NCI-H446 treated with DMSO at 0.1 percent for 48 hours (cell line): ENCODE measurements around the gene ADGRD2.
"Not testable (repeated sequence)": the region's sequence is repeated elsewhere in the genome, so short reads cannot be mapped to it uniquely, and the experiment has no call there.

Experiments used
- DNase-seq: peaks from one replicate; lab custom pipeline; 2025; lab: John Stamatoyannopoulos, UW

The ADGRD2 gene, protein sequence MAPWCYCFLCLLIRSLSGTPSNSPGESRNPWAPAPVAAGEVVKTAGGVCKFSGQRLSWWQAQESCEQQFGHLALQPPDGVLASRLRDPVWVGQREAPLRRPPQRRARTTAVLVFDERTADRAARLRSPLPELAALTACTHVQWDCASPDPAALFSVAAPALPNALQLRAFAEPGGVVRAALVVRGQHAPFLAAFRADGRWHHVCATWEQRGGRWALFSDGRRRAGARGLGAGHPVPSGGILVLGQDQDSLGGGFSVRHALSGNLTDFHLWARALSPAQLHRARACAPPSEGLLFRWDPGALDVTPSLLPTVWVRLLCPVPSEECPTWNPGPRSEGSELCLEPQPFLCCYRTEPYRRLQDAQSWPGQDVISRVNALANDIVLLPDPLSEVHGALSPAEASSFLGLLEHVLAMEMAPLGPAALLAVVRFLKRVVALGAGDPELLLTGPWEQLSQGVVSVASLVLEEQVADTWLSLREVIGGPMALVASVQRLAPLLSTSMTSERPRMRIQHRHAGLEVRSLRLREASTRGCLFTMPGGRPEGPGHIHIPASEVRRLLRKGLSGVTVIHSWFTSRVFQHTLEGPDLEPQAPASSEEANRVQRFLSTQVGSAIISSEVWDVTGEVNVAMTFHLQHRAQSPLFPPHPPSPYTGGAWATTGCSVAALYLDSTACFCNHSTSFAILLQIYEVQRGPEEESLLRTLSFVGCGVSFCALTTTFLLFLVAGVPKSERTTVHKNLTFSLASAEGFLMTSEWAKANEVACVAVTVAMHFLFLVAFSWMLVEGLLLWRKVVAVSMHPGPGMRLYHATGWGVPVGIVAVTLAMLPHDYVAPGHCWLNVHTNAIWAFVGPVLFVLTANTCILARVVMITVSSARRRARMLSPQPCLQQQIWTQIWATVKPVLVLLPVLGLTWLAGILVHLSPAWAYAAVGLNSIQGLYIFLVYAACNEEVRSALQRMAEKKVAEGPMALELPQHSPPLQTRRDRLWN

GRCh38 chr9:124450241-124450924 lies at the start of gene ADGRD2:
ADGRD2 (plus strand) TSS chr9:124450451; CDS start chr9:124451667, 1,216 bp downstream.
- no peak for DNase-seq

- DNase-seq, result no peak
Observed at GRCh38 chr9:124403246-124403645, 47.0 kb upstream of the ADGRD2 start.

- no peak for DNase-seq
Observed at GRCh38 chr9:124409410-124409809, 40.8 kb upstream of the ADGRD2 start.

GRCh38 chr9:124410321-124410913 lies 39.8 kb upstream of the ADGRD2 start:
- no peak for DNase-seq

- DNase-seq, result no peak
Observed at GRCh38 chr9:124411514-124412227, 38.6 kb upstream of the ADGRD2 start.

DNA sequence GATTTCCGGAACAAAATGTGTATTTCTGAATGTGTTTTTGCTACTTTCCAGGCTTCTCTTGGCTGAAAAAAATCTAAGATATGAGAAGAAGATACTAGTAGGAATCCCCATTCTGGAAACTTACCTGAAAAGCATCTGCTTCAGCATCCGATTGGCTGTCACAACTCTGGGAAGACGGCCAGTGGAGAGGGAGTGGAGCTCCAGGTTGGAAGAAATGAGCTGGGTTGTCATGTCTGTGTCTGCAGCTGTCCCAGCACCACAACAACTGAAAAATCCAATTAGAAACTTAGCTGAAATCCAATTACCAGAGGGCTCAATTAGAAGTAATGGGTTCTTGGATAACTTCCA lies 38.0 kb upstream of the ADGRD2 start:
- DNase-seq, result no peak

GRCh38 chr9:124414612-124415011 lies 35.6 kb upstream of the ADGRD2 start:
- no peak for DNase-seq

DNA sequence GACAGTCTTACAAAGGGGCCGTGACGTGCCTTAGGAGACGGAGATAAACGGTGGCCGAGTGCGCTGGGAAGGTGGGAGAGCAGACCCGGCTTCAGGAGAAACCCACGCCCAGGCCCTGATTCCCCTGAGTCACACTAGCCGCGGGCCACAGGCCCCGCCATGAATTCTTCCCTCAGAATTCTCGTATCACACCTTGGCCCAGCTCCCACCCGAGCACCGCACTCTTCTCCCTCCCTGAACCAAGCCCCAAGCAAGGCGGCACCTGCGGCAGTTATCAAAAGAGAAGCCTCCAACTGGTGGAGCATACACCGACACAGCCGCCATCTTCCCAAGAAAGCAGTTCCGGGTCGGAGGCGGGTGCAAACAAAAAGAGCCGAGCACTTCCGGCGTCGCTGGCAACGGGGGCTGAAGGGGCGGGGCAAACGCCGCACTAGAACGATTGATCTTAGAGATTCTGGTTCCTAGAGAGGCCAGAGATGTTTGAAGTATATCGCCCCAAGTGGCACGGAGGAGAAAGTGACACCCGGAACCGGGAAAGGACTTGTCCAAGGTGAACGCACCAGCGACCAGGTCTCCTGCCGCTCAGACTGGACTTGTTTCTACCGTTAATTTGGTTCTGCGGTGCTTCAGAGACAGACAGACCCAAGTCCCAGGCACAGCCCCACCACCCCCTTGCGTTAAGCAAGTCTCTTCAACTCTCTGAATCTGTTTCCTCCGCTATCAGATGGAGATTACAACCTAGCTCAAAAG lies 35.0 kb upstream of the ADGRD2 start, which contains the start of gene PSMB7:
PSMB7 (minus strand) TSS at position 341 of the 750 bp plus-strand sequence; CDS start at position 324, 17 bp downstream.
- DNase-seq, result peak; percentile 85

DNA sequence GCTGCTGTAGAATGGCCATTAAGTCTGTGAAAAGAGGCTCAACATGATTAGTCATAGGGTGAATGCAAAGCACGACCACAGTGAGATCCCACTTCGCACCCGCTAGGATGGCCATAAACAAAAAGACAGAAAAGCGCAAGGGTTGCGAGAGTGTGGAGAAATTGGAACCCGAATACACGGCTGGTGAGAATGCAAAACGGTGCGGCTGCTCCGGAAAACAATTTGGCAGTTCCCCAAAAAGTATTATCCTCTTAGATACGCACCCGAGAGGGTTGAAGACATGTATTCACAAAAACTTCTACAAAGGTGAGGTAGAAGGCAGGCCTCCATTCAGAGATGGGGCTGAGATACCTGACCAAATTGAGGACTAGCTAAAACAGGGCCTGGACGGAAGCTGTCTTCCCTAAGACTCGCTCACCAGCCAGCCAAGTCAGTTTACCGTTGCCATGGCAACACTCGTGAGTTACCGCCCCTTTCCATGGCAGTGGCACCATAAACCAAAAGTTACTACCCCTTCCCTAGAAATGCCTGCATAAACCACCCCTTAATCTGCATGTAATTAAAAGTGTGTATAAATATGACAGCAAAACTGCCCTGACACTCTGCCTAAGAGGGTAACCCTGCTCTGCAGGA lies 34.3 kb upstream of the ADGRD2 start:
- no peak for DNase-seq

DNA sequence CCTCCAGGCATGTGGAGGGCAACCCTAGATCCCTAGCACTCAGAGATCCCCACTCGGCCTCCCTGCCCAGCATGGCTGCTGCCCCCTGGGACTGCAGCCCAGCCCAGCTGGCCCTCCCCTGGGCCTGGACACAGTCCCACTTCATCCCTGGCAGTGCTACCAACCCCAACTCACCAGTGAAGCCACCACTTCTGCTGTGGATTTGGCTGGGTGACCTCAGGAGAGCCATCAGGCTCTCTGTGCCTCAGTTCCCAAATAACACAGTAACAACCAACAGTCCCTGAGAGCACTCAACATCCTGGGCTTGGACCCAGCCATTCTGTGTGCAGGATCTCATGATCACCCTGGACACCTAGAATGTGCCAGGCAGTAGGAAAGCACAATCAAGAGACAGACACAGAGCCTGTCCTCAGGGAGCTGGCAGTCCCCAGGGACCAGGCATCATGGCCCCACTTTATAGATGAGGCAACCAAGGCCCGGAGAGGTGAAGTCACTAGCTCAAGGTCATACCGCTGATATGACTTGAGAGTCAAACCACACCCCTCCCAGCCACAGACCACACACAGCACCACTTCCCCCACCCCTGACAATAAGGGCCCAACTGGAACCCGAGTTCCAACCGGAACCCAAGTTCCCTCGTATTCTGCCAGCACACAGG lies 30.3 kb upstream of the ADGRD2 start:
- DNase-seq, result no peak

- peak; percentile 39 for DNase-seq
Observed at GRCh38 chr9:124420991-124421543, 29.2 kb upstream of the ADGRD2 start.

DNA sequence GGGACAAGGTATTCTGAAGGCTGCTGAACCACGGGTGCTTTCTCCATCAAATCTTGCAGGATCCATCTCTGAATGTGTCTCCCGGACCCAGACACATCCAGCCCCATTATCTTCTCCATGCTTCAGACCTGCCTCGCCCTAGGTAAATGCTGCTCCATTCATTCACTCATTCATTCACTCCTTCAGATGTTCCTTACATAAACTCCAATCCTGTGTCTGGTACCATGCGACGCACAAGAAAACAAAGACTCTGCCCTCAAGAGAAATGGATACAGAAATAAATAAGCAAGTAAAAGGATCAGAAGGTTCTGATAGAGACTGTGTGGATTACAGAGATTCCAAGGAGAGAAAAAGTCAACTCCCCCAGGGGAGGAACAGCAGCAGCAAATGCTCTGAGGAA lies 27.1 kb upstream of the ADGRD2 start:
- no peak for DNase-seq

- DNase-seq, result no peak
Observed at GRCh38 chr9:124423591-124423990, 26.7 kb upstream of the ADGRD2 start.

DNA sequence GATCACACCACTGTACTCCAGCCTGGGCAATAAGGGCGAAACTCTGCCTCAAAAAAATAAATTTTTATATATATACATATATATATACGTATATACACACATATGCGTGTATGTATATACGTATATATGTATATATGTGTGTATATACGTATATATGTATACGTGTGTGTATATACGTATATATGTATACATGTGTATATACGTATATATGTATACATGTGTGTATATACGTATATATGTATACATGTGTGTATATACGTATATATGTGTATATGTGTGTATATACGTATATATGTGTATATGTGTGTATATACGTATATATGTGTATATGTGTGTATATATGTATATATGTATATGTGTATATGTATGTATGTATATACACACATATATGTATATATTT lies 24.5 kb upstream of the ADGRD2 start:
- DNase-seq, result not testable (repeated sequence)

- no peak for DNase-seq
Observed at GRCh38 chr9:124426361-124426760, 23.9 kb upstream of the ADGRD2 start.

GRCh38 chr9:124427281-124427680 lies 23.0 kb upstream of the ADGRD2 start:
- no peak for DNase-seq

DNA sequence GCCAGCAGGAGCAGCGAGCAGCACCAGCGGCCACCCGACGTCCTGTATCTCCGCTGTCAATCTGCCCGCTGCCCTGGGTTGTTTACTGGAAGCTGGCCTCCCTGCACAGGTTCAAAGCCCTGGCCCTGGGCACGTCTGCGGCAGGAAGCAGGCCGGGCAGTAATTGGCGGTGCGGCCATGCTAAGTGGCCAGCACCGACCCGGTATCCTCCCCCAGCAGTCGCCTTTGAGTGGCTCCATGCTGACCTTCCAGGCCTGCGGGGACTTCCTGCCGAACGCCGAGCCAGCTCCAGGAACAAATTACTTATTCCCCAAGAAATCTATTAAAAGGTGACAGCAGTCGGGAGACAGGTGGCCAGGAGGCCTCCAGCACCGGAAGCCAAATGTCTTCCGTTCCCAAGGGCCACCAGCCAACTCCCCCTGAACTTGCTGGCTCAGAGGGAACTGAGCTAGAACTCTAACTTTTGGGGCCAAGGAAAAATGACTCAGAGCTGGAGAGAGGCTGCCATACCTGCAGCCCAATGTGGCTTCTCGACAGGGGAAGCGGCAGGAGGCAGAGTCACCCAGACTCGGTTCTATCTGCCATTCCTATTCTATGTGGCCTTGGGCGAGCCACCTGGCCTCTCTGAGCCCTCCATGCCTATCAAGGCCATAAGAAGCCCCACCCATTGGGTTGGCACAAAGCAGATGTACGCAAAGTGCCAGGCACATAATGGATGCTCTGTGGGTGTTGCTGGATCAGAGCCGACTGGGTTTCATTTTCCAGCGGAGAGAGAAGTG lies 21.3 kb upstream of the ADGRD2 start:
- DNase-seq, result peak; percentile 77

DNA sequence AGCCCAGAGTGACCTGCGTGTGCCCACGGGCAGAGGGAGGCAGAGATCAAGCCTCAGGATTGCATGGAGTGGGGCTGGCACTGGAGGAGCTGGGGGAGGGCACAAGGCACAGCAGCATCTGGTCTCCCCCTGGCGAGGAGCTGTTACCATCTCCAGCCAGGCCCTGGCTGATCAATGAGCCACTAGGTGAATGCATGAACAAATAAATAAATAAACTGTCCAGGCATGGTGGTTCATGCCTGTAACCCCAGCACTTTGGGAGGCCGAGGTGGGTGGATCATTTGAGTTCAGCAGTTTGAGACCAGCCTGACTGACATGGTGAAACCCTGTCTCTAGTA lies 20.8 kb upstream of the ADGRD2 start:
- no peak for DNase-seq
